H1 (cell line): ENCODE measurements around the gene ELMO2. TPM values are rescaled to one million over a fixed set of nuclear protein-coding genes. Genes with fewer than 3 reads are reported as not detected.

Source experiments
- CEBPB ChIP-seq: IDR thresholded peaks from 2 replicates; pipeline ENCODE4 v1.6.1; 2012; ENCODE audit warnings: low read depth, low read length
- EGR1 ChIP-seq: IDR thresholded peaks from 2 replicates; pipeline ENCODE4 v1.6.1; 2011; ENCODE audit warnings: low read depth, low read length, borderline replicate concordance
- HDAC2 ChIP-seq, 2 experiments: fragments of 300-600 bp in 1 of 2; sonication (generic) in 1 of 2; IDR thresholded peaks; 2 replicates each; pipeline ENCODE4 v1.6.1; 2011 to 2012; ENCODE audit warnings: low read depth in 2 of 2, low read length in 2 of 2, mild to moderate bottlenecking in 2 of 2, moderate library complexity in 2 of 2, borderline replicate concordance in 1 of 2, inconsistent platforms in 1 of 2
- JUN ChIP-seq: IDR thresholded peaks from 2 replicates; pipeline ENCODE4 v1.6.1; 2011; ENCODE audit warnings: low read depth, mild to moderate bottlenecking, improper control_type of control experiment, low read length
- RFX5 ChIP-seq: IDR thresholded peaks from 2 replicates; pipeline ENCODE4 v1.6.1; 2011; ENCODE audit warnings: low read depth, low read length, improper control_type of control experiment, borderline replicate concordance
- polyA plus RNA-seq, 7 experiments: library from polyadenylated mRNA; depleted of rRNA in 3 of 7; stranded (reverse) in 5 of 7; unstranded in 2 of 7; fragments of >200 nt in 5 of 7; fragments of 200-250 nt in 2 of 7; gene quantifications; 1 replicate in 5 of 7; 2 replicates in 1 of 7; 4 replicates in 1 of 7; pipeline versions ENCODE4 v1.2.1 to v1.2.3, GENCODE V29; 2011 to 2013; ENCODE audit warnings: missing spikeins in 2 of 7, mixed read lengths in 2 of 7
- total RNA-seq: library from RNA; stranded (reverse); fragmentation: NEBNext Ultra II Directional; extraction: Animal tissue kit (Norgen Biotek cat#: 25700); gene quantifications from 2 replicates; pipeline ENCODE4 v1.2.1, GENCODE V29; 2021
- TF ChIP-seq, protein P1 (sequence below), 3 experiments: IDR thresholded peaks; 1 replicate in 2 of 3; 2 replicates in 1 of 3; pipeline versions ENCODE4 v1.5.1 to v1.6.1; 2011; ENCODE audit warnings: low read length in 3 of 3, mild to moderate bottlenecking in 3 of 3, inconsistent platforms in 2 of 3, low read depth in 1 of 3, moderate library complexity in 1 of 3; ENCODE audit not compliant: insufficient read depth in 1 of 3; ENCODE audit errors: control extremely low read depth in 1 of 3

The ELMO2 gene
- total and polyA plus RNA-seq, 2 of the 8 experiments (the other 6 are each of a cell fraction or from before 2014, with no cell fraction given) = 34.3 to 39.7 TPM

DNA sequence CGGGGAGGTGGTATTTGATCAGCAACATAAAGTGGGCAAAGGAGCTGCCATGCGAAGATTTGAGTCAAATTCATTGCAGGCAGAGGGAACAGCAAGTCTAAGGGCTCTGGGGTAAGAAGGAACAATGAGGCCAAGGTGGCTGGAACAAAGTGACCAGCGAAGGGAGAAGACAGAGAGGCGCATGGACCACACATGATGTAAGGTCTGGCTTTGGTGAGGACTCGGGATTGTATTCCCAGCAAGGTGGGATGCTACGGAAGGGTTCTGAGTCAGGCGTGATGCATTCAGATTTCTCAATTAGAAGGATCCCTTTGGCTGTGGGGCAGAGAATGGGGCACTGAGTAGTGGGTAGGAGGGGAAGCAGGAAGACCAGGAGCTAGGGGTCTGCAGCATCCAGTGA, 67.4 kb downstream of the ELMO2 start (continued):
- no peak for TF ChIP-seq CEBPB
- TF ChIP-seq, protein P1, sequence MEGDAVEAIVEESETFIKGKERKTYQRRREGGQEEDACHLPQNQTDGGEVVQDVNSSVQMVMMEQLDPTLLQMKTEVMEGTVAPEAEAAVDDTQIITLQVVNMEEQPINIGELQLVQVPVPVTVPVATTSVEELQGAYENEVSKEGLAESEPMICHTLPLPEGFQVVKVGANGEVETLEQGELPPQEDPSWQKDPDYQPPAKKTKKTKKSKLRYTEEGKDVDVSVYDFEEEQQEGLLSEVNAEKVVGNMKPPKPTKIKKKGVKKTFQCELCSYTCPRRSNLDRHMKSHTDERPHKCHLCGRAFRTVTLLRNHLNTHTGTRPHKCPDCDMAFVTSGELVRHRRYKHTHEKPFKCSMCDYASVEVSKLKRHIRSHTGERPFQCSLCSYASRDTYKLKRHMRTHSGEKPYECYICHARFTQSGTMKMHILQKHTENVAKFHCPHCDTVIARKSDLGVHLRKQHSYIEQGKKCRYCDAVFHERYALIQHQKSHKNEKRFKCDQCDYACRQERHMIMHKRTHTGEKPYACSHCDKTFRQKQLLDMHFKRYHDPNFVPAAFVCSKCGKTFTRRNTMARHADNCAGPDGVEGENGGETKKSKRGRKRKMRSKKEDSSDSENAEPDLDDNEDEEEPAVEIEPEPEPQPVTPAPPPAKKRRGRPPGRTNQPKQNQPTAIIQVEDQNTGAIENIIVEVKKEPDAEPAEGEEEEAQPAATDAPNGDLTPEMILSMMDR (IDR thresholded peaks at IDR 0.05; ENCODE audit: control extremely low read depth in 1 of 3, insufficient read depth in 1 of 3, low read depth in 1 of 3, low read length in 3 of 3) = no peak
- no peak for TF ChIP-seq RFX5
- TF ChIP-seq HDAC2 (IDR thresholded peaks at IDR 0.05; ENCODE audit: borderline replicate concordance in 1 of 2, low read depth in 2 of 2, low read length in 2 of 2) = no peak
- no peak for TF ChIP-seq EGR1
- TF ChIP-seq JUN = no peak
